ENCODE results near the gene KRT23.
A peak's percentile ranks its signal among the peaks of the same experiment; 100 is the strongest.

KRT23 gene

DNA sequence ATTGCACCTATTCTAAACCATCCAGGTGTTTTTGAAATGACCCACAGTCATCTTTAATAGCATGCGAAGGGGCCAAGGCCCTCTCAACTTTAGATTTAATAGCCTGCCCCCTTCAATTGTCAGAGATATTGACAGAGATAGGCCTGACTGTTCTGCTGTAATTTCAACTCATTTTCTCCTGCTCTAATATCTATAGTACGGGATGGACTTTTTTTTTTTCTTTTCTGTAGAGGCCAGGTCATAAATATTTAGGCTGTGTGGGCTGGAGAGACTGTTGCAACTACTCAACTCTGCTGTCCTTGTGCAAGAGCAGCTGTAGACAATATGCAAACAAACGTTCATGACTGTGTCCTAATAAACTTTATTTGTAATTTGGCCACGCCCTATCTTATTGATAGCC is 27.7 kb downstream of the KRT23 start:
- no peak for DNase-seq (ENCODE audit: low read depth)

DNA sequence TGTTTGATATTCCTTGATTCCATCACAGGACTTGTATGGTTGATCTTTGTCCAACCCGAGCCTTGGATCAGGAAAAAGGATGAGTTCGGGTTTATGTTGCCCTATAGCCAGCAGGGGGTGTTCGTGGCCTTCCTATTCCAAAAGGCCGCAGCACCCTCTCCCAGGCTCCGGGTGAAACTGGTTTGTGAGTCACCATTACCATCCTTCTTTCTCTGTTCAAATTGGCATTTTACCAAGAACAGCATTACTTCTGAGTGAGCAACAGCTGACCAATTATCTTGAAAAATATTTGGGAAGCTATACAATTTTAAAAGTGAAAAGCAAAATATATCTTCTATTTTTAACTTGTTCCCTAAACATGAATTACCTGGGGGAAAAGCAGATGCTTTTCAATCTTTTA is 28.1 kb downstream of the KRT23 start:
- peak; percentile 74 for DNase-seq (ENCODE audit: low read depth)

DNA sequence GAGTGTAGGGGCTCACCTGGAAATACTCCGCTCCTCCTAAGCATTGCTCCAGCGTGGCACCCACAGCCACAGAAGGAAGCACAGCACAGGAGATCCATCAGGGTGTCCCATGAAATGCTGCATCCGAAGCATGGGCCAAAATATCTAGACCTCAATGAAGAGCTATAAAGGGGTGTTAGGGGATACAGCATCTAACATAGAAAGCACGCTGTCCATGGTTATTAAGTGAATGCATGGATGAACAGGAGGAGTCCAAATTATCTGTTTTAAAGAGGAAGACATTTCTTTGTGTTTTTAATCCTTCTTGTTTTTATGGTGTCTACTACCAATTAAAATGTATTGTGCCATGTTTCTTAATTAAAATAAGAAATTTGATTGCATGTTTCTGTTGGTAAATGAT is 30.8 kb downstream of the KRT23 start:
- no peak for DNase-seq (ENCODE audit: low read depth)

DNA sequence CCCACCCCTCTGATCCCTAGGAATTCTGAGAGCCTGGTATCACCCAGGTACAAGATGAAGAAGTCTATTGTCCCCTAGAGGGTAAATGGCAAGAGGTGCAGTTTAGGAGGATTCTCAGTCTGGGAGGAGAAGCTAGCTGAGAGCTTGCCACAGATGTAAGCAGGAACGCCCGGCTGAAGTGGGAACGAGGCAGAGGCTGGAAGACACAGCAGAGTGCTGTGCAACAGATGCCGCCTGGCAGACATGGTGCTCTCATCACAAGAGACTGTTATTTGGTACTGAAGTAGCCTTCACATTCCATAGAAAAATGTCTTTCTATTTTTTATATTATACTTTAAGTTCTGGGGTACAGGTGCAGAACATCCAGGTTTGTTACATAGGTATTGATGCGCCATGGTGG is 32.1 kb downstream of the KRT23 start:
- no peak for DNase-seq (ENCODE audit: low read depth)

DNA sequence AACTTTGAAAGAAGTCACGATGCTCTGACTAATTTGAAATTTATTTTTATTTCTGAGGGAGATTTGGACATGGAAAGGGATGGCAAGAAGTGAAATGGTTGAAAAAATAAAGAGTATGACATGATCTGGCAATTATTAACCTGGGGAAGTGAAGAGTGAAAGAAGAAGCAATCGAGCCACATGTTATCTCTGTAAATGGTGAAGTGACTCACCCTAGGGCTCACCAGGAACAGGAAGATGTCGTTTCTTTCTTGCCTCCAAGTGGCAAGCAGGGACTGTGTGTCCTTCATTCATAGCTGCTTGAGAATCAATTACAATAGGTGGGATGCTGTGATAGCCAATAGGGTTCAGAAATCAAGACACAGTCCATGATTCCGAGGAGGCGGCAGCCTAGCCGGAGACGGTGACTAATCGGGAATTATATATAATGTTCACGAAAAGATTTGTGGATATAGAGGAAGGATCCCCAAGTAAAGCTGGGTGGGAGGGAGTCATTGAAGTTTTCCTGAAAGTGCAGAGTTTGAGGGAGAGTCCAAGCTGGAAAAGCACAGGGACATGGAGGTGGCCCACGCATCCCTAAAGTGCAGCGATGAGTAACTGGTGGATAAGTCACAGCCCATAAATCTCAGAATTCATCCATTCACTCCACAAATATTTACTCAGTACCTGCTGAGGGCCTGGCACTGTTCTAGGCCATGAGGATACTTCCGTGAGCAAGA is 34.2 kb downstream of the KRT23 start:
- no peak for DNase-seq (ENCODE audit: low read depth)

DNA sequence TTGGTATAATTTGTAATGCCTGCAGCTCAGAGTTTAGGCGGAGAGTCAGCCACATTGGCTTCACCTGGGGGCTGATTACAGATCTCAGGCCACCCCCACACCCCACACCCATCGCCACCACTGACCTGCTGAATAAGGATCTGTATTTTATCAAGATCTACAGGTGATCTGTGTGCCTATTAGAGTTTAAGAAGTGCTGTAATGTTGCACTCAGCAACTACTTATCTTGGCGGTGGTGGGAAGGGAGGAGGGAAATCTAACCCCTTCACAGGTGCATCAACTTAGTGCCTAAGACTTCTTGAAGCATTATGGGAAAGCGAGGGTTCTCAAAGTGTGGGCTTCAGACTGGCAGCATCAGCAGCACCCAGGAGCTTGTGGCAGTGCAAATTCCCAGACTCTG is 34.9 kb downstream of the KRT23 start:
- DNase-seq (ENCODE audit: low read depth) = no peak

DNA sequence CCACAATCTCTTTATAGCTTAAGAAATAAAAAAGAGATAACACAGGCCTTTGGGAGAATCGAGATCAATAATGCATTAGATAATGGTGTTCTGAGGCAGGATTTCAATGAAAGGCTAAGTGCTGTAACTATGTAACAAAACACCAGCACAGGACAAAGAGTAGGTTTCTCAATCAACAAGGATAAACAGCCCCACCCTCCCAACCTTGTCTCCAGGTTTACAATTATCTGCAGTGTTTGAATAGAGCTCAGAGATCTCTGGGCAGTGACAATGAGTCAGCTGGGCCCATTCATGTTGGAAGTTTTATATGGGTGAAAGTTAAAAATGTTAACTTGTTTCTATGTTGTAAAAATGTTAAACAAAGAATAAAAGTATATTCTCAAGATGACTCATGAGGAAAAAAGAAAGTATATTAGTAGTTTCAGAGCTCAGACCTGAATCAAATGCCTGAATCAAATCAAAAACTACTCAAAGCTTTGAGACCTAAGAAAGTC is 35.4 kb downstream of the KRT23 start:
- no peak for DNase-seq (ENCODE audit: low read depth)

DNA sequence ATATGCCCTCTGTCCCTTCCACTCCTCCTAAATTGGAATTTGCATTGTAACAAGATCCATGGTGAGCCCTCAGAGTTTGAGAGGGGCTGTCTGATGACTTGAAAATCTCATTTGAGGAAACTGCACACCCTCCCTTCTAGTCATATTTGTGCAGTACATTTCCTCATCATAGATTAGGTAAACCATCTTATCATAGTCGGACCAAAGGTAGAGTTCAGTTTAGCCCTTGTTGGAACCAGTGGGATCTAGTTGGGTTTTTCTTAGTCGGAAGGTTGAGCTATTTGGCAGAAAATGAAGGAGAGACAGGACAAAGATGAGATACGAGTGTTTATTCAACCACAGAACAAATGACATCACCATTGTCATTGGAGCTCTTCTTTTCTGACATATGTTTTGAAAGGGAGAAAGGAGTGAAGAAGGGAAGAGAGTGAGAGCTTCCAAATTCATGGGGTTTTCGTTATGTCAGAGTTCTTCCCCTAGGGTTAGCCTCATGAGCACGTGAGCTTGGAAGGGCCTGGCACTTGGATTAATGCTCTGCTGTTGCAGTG is 36.6 kb downstream of the KRT23 start:
- DNase-seq (ENCODE audit: low read depth) = no peak

DNA sequence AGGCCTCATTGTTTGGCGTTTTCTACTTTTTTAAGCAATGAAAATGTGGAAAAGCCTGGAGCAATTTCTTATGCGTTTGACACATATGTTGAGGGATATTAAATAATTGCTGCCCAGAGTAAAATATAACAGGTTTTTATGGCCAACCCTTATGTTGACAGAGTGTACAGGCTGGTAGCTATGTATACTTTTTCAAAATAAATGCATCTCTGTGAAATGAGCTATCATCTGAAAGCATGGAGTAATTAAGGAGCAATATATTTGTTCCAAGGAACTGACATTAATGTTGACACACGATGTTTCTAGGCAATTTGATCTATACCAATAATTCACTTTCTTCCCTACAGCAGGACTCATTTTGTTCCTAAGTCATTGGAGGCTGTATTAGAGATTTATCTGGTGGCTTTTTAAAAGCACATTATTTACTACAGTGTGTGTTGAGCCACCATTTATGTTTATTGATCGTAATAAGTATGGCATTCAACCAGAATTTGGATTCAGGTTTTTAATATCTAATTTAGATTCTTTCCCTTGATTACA is 40.5 kb downstream of the KRT23 start:
- DNase-seq (ENCODE audit: low read depth) = no peak

DNA sequence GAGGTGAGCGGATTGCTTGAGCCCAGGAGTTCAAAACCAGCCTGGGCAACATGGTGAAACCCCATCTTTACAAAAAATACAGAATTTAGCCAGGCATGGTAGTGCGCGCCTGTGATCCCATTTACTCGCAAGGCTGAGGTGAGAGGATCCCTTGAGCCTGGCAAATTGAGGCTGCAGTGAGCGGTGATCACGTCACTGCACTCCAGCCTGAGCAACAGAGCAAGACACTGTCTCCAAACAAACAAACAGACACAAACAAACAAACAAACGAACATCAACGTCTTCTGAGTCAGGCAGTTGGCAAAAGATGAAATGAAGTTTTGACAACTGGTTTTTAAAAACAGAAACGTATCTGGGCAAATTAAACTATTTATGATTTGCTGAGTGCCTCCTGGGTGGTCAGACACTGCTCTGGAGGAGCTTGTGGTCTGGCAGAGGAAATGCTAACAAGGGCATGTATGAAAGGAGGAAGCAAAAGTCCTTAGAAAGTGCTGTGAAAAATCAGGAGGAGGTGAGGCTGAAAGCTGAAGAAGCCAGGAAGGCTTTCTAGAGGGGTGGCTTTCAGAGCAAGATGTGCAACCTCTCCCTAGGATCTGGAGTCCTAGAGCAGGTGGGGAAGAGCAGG is 42.2 kb downstream of the KRT23 start:
- DNase-seq (ENCODE audit: low read depth) = no peak

DNA sequence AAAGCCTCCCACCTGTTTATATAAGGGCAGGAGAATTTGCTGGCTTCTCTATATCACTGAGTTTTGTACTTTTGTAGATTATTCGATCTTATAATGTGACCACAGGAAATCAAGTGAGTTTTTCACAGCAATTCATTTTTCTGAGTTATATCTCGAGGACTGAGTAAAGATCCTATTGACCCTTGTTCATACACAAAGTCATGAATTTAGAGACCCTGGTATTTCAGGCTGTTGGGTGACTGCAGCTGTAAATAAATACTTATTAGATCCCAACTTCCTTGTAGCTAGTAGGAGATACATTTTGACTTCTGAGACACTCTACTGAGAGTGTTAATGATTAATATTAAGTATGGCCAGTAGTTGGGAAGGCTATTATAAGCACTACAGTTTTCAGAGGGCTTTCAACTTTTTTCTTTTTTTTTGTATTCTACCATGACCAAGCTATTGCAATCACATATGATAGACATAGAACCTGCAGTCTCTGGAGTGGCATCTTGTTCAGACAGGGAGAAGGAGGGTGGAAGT is 49.2 kb downstream of the KRT23 start:
- DNase-seq (ENCODE audit: low read depth) = no peak

DNA sequence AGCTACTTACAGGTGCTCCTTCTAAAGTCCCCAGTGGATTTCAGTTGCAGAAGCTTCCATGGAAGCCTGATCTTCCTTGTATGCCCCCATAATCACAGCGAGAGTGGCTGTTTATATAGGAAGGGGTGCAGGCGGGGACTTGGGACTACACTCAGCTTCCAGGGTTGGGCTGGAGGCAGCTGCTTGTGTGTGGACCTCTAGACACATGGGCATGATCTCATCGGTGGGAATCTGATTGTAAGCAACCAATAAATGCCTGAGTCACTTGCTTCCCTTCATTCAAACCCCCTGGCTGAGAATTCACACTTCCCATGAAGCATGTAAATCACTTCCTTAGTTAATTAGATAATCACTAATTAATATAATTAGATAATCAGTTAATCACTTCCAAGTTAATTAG is 51.4 kb downstream of the KRT23 start:
- no peak for DNase-seq (ENCODE audit: low read depth)

DNA sequence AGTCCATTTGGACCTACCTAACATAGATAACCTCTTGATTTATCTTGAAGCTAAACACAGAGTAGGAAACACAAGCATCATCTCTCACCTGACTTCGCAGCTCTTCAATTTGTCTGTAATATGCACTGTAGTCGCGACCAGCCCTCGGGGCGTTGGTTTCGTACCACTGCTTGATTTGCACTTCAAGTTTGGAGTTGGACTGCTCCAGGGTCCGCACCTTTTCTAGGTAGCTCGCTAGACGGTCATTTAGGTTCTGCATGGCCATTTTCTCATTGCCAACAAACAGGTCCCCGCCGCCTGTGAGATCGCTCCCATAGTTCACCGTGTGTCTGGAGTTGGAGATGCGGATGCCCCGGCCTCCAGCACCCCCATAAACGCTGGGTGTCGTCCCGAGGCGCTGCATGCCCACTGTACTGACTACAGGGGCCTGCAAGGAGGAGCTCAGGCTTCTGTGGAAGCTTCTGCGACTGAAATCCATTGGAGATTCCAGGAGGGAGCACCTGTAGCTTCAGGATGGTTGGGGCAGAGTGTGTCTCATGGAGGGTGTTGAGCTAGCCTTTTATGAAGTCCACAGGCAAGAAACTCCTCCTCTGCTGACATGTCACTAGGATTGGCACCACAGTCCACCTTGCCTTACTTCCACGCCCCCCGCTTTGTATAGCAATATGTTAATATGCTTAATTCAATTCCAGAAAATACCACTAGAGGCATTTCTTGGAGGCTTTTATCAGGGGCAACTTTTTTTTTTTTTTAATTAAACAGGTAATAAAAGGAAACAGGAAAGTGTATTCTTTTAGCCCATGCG is 52.5 kb downstream of the KRT23 start, which contains the start of gene KRT20:
Gene KRT20 (minus strand): TSS at position 535 of the 805 bp plus-strand sequence. CDS start 57 bp downstream, at position 478.
- DNase-seq (ENCODE audit: low read depth) = no peak

DNA sequence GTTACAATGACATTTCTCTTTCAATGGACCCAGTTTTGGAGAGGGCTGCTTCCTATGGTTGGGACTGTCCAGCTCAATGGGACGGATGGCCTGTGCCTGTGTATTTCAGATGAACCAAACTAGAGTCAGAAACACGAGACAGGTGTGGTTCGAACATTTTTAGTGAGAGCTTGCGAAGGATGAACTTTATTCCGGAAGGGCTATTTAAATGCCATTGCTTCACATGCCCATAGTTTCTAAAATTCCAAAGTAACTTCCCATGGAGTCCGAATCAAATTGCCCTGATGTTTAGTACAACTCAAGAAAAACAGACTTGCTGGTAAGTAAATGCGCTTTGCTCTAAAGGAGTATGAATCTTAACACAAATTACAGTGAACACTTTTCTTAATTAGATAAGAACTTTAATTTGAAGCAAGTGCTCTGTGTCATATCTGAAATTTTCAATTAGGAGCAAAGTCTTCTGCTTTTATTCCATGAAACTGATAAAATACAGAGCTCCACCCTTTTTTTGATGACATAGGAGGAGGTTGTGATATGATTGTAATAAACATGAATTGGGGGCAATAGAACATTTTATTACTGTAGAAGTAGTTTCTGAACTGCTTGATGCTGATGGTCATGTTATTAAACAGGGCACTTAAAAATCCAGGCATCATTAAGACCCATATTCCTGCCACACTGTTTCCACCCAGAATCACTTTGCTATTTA is 53.7 kb downstream of the KRT23 start:
- no peak for DNase-seq (ENCODE audit: low read depth)

DNA sequence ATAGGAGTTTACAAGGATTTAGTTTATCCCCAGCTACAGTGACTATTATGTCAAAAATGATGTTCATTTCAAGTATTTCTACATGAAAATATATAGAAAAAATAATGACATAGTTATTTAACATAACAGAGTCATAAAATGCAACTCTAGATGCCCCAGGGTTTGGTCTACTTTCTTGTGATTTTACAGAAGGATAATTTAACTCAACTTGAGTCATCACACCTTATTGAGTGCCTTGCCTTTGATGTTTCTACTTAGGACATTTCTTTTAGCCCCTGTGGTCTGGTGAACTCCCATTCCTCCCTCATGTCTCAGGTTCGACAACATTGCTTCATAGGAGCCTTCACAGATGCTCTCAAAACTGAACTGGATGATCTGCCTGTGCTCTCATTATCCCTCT is 54.4 kb downstream of the KRT23 start:
- no peak for DNase-seq (ENCODE audit: low read depth)

DNA sequence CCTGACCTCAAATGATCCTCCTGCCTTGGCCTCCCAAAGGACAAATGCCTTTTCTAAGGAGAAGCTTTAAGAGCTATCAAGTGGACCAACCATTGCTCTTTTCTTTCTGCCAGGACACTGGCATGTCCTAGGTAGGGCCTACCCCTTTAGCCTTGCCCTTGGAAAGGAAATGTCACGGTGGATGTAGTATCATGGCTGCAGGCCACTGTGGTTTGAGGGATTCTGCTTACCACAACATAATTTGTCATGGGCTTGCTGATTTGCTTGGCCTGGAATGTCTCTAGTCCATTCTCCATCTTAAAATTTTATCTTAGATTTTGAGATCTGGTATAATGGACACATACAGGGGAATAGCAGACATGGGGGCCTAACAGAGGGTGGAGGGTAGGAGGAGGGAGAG is 58.4 kb downstream of the KRT23 start:
- DNase-seq (ENCODE audit: low read depth) = no peak

DNA sequence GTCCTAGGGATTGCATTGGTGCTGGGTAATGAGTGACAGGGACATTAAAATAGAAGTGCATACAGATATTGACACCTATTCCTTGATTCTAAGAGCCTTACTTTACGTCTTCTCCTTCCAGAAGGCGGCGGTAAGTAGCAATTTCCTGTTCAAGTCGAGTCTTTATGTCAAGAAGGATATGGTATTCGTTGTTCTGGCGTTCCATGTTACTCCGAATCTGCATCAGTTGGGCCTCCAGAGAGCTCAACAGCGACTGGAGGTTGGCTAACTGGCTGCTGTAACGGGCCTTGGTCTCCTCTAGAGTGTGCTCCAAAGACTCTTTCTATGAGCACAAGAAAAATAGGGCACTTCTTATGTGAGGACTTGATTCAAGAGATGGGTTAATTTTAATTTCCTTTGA is 59.4 kb downstream of the KRT23 start:
- DNase-seq (ENCODE audit: low read depth) = no peak

DNA sequence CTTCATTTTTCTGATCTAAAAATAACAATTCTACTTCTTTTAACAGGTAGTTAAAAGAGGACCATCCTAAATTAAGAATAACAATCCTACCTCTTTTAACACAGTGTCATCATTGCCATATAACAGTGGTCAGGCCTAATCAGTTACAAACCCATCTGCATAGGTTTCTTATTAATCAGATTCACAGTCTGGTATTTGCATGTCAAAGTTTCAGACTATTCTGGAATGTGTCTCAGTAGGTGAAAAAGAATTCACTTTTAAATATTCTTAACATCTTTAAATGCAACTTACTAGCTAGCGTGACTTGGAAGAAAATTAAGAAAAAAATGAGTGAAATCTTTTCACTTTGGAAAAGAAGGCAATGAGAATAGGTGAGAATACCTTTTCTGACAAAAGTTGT is 63.6 kb downstream of the KRT23 start:
- no peak for DNase-seq (ENCODE audit: low read depth)

DNA sequence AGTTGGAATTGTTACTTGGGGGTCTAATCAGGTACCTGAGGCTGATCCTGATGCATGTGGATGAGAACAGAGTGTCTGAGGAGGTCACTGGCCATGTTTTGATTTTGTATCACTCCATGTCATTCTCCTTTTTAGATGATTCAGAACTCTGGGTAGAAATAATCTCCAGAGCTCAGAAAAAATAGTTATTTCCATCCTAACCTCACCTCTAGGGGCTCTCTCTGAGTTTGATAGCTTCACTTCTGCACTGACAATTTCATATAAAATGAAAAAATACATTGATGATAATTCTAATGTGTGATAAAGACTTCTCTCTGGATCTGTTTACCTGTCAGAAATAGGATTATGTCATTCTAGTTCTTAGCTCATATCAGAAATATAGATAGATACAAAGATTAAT is 64.2 kb downstream of the KRT23 start:
- DNase-seq (ENCODE audit: low read depth) = no peak
